ENCODE results near the gene PDE9A. TPM values are rescaled to one million over a fixed set of nuclear protein-coding genes. Genes with fewer than 3 reads are reported as not detected.

Gene PDE9A
- total RNA-seq, 5 donors from 2014 or later (not counting 1 experiment from before 2014, with no cell fraction given): 11.5 to 18.3 (median 16.1) TPM

Other genes with a start within 250 kb of the PDE9A start
- 10 to 100 TPM; 59.1 to 98.8 (median 80.5) TPM for gene UBASH3A, start 249.7 kb upstream of the PDE9A start, total RNA-seq
- gene RSPH1, start 157.4 kb upstream of the PDE9A start, total RNA-seq: under 1 TPM in 2 of 5 donors, not detected in 3; 0.12 to 0.20 TPM
- 10 to 100 TPM; 18.7 to 26.3 (median 22.6) TPM for gene SLC37A1, start 139.8 kb upstream of the PDE9A start, total RNA-seq
- gene WDR4, start 225.9 kb downstream of the PDE9A start, total RNA-seq: 10 to 100 TPM; 17.0 to 40.9 (median 37.6) TPM
- gene NDUFV3, start 239.7 kb downstream of the PDE9A start, total RNA-seq: 10 to 100 TPM; 21.3 to 32.0 (median 28.5) TPM

Data from T-cell (primary cell).